ENCODE data around the gene PCDHGB3.
"Not testable (repeated sequence)": the region's sequence is repeated elsewhere in the genome, so short reads cannot be mapped to it uniquely, and the experiment has no call there.

PCDHGB3 gene

GRCh38 chr5:141371572-141372475 lies 1.8 kb downstream of the PCDHGB3 start:
- TF ChIP-seq CTCF (IDR thresholded peaks at IDR 0.05; ENCODE audit: low read depth, low read length), result no peak
- Histone ChIP-seq H3K4me1 (no peaks in the 10 kb centered on the region), H3K9me3 (peaks cover 2% of the 10 kb centered on the region; the same call in 1 of the 2 replicates), H3K36me3 (peaks cover 29% of the 10 kb centered on the region), H3K4me3 (ENCODE audit: low read depth, low read length) (no peak overlapping the region), H3K27me3 (no peaks in the 10 kb centered on the region)
- DNase-seq, result no peak

- Histone ChIP-seq H3K4me3 (ENCODE audit: low read depth, low read length) (no peak within 1 kb of the TSS), H3K36me3 (peaks cover 29% of the 10 kb centered on the region), H3K9me3 (peaks cover 2% of the 10 kb centered on the region; the same call in 1 of the 2 replicates)
Measured at GRCh38 chr5:141373673-141374317, 3.8 kb downstream of the PCDHGB3 start, which contains the start of gene PCDHGA6. TSS of gene PCDHGA6 (plus strand) at chr5:141373891. CDS start at chr5:141374084, 193 bp downstream.

DNA sequence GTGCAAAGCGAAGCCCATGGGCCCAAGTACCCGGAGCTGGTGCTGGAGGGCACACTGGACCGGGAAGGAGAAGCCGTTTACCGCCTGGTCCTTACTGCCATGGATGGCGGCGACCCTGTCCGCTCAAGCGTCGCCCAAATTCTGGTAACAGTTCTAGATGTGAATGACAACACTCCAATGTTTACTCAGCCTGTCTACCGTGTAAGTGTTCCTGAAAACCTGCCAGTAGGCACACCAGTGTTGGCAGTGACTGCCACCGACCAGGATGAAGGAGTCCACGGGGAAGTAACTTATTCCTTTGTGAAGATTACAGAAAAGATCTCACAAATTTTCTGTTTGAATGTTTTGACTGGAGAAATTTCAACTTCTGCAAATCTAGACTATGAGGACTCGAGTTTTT lies 4.6 kb downstream of the PCDHGB3 start:
- no peak for TF ChIP-seq CTCF (IDR thresholded peaks at IDR 0.05; ENCODE audit: low read depth, low read length)
- Histone ChIP-seq H3K4me1 (no peaks in the 10 kb centered on the region), H3K9me3 (peaks cover 2% of the 10 kb centered on the region; the same call in 1 of the 2 replicates), H3K4me3 (ENCODE audit: low read depth, low read length) (no peak overlapping the region), H3K27me3 (no peaks in the 10 kb centered on the region), H3K36me3 (peaks cover 29% of the 10 kb centered on the region)
- no peak for DNase-seq

More at GRCh38 chr5:141373673-141374317, 3.8 kb downstream of the PCDHGB3 start, which contains the start of gene PCDHGA6:
- TF ChIP-seq CTCF (IDR thresholded peaks at IDR 0.05; ENCODE audit: low read depth, low read length), result no peak
- Histone ChIP-seq H3K27me3 (no peaks in the 10 kb centered on the region), H3K4me1 (no peaks in the 10 kb centered on the region)
- DNase-seq, result no peak

DNA sequence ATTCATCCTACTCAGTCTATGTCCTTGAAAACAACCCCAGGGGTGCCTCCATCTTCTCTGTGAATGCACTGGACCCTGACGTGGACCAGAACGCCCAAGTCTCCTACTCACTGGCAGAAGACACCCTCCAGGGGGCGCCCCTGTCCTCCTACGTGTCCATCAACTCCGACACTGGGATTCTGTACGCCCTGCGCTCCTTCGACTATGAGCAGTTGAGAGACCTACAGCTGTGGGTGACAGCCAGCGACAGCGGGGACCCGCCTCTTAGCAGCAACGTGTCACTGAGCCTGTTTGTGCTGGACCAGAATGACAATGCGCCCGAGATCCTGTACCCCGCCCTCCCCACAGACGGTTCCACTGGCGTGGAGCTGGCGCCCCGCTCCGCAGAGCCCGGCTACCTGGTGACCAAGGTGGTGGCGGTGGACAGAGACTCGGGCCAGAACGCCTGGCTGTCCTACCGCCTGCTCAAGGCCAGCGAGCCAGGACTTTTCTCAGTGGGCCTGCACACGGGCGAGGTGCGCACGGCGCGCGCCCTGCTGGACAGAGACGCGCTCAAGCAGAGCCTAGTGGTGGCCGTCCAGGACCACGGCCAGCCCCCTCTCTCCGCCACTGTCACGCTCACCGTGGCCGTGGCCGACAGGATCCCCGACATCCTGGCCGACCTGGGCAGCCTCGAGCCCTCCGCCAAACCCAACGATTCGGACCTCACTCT lies 5.6 kb downstream of the PCDHGB3 start:
- not testable (repeated sequence) for H3K4me1 ChIP-seq; DNase-seq; H3K9me3 ChIP-seq; H3K4me3 ChIP-seq (ENCODE audit: low read depth, low read length); H3K27me3 ChIP-seq
- H3K36me3 ChIP-seq, result peaks cover 25% of the 10 kb centered on the region

GRCh38 chr5:141382469-141383294 lies 12.6 kb downstream of the PCDHGB3 start, which contains the start of gene PCDHGA7:
TSS of gene PCDHGA7 (plus strand) at chr5:141382742. CDS start at chr5:141382900, 158 bp downstream.
- H3K9me3 ChIP-seq, result no peaks in the 10 kb centered on the region; the same call in 1 of the 2 replicates
- peaks cover 12% of the 10 kb centered on the region for H3K36me3 ChIP-seq
- DNase-seq, result no peak
- no peaks in the 10 kb centered on the region for H3K4me1 ChIP-seq
- no peaks in the 10 kb centered on the region for H3K27me3 ChIP-seq
- H3K4me3 ChIP-seq (ENCODE audit: low read depth, low read length), result no peak within 1 kb of the TSS
- TF ChIP-seq CTCF (IDR thresholded peaks at IDR 0.05; ENCODE audit: low read depth, low read length), result no peak

All from BE2C (cell line).